LHCN-M2 (cell line): Measurements from ENCODE around the gene PTPRZ1. TPM values are rescaled to one million over a fixed set of nuclear protein-coding genes. Genes with fewer than 3 reads are reported as not detected.

Experiments
- DNase-seq: peaks from one replicate; pipeline ENCODE4 v3.0.0-alpha.2; 2012; ENCODE audit warnings: low read depth
- total RNA-seq: library from RNA; depleted of rRNA; stranded (reverse); fragments of >200 nt; gene quantifications from 2 replicates; pipeline ENCODE4 v1.2.3, GENCODE V29; 2014

Gene PTPRZ1
- total RNA-seq, 1 experiment from 2014 or later: not detected

- DNase-seq: no peak
Measured at GRCh38 chr7:121953601-121954000, 80.6 kb downstream of the PTPRZ1 start.

DNA sequence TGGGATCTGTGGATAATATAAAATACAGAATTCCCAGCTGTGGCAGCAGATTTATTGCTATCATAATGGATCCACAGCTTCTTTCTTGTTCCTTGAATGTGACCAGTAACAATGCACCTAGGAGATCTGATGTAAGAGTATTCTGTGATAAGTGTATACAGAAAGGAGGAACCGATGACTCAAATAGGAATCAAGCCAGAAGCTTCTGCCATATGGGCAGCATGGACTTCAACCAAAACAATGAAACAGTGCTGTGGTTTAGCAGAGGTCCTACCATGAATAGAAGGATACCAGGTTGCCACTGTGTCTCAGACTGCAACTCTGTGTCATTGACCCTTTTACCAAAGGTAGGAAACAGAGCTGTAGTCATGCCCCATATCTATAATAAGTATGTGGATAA is 81.8 kb downstream of the PTPRZ1 start:
- peak; percentile 43 for DNase-seq

GRCh38 chr7:121957626-121958025 is 84.7 kb downstream of the PTPRZ1 start:
- no peak for DNase-seq

- no peak for DNase-seq
Measured at GRCh38 chr7:121960678-121961077, 87.7 kb downstream of the PTPRZ1 start.

DNA sequence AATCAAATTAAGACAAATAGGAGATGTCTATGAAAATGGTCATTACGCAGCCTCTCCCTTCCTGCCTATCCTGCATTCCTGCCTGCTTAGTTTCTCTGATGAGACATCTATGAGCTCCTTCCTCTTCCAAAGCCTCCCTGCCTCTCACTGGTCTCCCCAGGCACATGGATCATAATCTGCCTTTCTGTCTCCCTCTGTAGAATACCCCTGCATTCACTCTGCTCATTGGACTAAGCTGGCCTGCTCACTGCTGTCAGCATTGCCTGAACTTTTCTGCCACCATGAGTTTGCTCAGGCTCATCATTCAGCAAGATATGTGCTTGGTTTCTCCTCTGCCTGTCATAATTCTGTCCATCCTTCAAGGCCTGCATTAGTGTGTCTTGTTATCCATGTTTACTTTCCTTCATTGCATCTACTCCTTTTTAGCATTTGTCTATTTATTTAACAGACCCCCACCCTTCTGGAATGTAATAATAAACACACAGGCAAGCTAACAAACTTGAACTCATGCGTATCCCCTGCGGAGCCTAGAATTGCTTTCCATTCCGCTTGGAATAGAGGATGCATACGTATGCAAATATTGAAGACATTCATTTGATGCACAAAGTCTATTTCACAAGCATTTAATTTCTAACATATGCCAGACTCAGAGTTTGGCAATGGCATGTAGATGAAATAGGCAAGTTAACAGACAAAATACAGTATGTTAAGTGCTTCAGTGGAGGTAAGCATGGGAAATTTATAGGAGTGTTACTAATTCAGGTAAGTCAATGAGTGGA is 88.3 kb downstream of the PTPRZ1 start:
- peak; percentile 86 for DNase-seq

- DNase-seq: no peak
Measured at GRCh38 chr7:121966276-121966934, 93.4 kb downstream of the PTPRZ1 start.

GRCh38 chr7:121966935-121967332 is 94.0 kb downstream of the PTPRZ1 start:
- no peak for DNase-seq

GRCh38 chr7:121985476-121986030 is 112.6 kb downstream of the PTPRZ1 start:
- no peak for DNase-seq

DNA sequence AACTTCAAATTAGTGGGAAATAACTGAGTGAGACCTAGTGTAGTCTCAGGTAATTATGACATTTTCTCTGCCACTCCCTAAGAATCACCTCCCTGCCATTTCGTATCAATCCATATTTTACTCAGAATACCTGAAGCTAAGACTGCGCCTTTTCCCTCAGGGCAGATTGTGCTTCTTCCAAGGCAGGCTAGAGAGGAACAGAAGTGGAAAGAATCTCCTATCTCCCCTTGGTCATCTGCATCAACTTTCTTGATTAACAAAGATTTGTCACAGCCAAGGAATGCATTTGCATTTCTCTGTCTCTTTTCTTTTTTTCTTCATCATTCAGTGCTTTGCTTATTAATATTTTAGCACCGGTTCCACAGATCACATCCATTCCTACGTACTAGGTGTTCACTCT is 119.1 kb downstream of the PTPRZ1 start:
- no peak for DNase-seq

GRCh38 chr7:121994625-121995410 is 121.9 kb downstream of the PTPRZ1 start:
- DNase-seq: peak; percentile 79

DNA sequence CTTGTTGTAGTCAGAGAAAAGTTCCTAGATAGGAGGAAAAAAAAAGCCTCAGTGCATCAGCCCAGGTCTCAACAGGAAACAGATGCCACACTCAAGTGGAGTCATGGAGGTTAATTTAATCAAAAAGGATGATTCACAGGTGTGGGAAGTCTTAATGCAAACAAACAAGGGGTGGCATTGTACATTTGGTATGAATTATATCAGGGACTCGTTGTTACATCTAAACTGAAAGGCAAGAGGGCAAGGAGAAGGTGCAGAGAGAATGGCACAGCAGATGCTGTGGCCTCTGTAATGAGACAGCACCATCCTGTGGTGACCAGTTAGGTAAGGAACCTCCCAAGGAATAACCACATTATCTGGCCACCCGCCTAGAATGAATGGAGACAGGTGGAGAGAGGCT is 133.7 kb downstream of the PTPRZ1 start:
- no peak for DNase-seq

GRCh38 chr7:122010116-122010515 is 137.2 kb downstream of the PTPRZ1 start:
- DNase-seq: no peak

GRCh38 chr7:122013065-122013464 is 140.1 kb downstream of the PTPRZ1 start:
- peak; percentile 47 for DNase-seq

GRCh38 chr7:122013630-122014029 is 140.7 kb downstream of the PTPRZ1 start:
- DNase-seq: no peak

DNA sequence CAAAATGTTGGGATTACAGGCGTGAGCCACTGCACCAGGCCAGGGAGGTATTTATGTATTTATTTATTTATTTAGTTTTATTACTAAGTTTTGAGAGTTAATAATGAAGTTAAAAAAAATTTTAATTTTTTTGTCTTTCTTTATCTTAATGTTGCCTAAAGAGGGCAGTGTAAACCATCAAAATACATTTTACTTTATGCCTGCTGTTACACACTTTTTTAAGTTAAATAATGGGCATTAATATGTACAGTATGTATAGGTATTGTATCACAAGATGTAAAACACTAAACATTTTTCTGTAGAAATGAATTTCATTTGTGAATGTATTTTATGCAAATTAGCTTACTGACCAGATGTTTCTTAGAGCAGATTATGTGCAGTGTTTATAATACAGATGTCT is 141.7 kb downstream of the PTPRZ1 start:
- DNase-seq: no peak

GRCh38 chr7:122018032-122018431 is 145.1 kb downstream of the PTPRZ1 start:
- no peak for DNase-seq

- DNase-seq: no peak
Measured at GRCh38 chr7:122027058-122027457, 154.1 kb downstream of the PTPRZ1 start.

GRCh38 chr7:122033641-122034040 is 160.7 kb downstream of the PTPRZ1 start:
- DNase-seq: no peak

- DNase-seq: no peak
Measured at GRCh38 chr7:122035876-122036275, 162.9 kb downstream of the PTPRZ1 start.

DNA sequence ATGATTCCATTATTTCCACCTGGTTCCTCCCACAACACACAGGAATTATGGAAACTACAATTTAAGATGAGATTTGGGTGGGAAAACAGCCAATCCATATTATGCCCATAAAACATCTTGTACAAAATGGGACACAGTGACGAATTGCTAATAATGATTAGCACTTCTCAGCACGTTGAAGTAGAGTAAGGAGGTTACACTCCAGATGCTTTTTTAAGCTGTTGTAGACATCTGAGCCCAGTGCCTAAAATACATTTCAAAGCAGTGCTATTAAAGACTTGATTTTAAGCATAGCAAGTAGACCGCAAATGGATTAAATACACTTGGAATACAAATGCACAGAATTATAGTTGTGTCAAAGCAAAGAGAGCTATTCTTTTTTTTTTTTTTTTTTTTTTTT is 165.2 kb downstream of the PTPRZ1 start:
- no peak for DNase-seq

DNA sequence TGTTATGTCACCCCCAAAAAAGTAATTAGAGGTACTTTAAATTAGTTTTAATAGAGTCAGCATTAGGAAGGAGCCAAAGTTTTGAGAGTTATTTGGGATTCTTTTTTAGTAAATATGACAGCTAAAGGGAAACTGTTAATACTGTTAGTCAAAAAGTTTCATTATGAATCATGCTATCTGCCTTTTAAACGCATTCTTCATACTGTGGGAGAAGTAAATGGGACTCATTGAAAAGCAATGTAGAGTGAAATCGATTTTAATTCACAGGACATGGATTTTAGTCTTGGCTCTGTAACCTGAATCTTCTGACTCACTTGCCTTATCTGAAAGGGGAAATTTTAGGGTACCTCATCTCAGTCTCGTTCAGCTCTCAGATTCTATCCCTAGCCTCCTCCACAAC is 165.9 kb downstream of the PTPRZ1 start:
- DNase-seq: no peak

- no peak for DNase-seq
Measured at GRCh38 chr7:122040147-122040546, 167.2 kb downstream of the PTPRZ1 start.
